Activated CD8-positive, alpha-beta T cell treated with anti-CD3 and anti-CD28 coated beads, Interleukin-2, amount 10 ng/mL, durations not matched to agents 7 days and 5 days (primary cell): ENCODE measurements around the gene FILIP1. TPM values are rescaled to one million over a fixed set of nuclear protein-coding genes. Genes with fewer than 3 reads are reported as not detected.

Experiments
- ATAC-seq: fragments of 150-1000 bp; cut with Tn5 transposase; one replicate; pipeline ENCODE4 v1.10.0; 2021; ENCODE audit warnings: moderate library complexity
- CTCF ChIA-PET: fragments of 350-600 bp; sonication (Branson Sonifier 250); formaldehyde crosslinking; loops from one replicate; lab custom pipeline; 2021; ENCODE audit warnings: antibody characterized with exemption; lab: Charles Lee
- POLR2A ChIA-PET: fragments of 350-600 bp; sonication (Branson Sonifier 250); formaldehyde crosslinking; loops from one replicate; lab custom pipeline; 2021; ENCODE audit warnings: antibody characterized with exemption; lab: Charles Lee
- DNase-seq: peaks from one replicate; pipeline ENCODE4 v3.0.0-alpha.2; 2020
- H3K27ac Mint-ChIP-seq: one replicate; pipeline ENCODE4 v1.8.0; 2021; ENCODE audit warnings: mild to moderate bottlenecking, mixed read lengths
- H3K27me3 Mint-ChIP-seq: one replicate; pipeline ENCODE4 v1.8.0; 2021; ENCODE audit warnings: low read depth, mixed read lengths
- H3K36me3 Mint-ChIP-seq: one replicate; pipeline ENCODE4 v1.8.0; 2021; ENCODE audit warnings: low read depth, mixed read lengths
- H3K4me1 Mint-ChIP-seq: one replicate; pipeline ENCODE4 v1.8.0; 2021; ENCODE audit warnings: low read depth, mixed read lengths
- H3K4me3 Mint-ChIP-seq: one replicate; pipeline ENCODE4 v1.8.0; 2021; ENCODE audit warnings: mild to moderate bottlenecking, mixed read lengths
- H3K9me3 Mint-ChIP-seq: one replicate; pipeline ENCODE4 v1.8.0; 2022; ENCODE audit warnings: mixed read lengths; ENCODE audit not compliant: insufficient read depth
- total RNA-seq, 2 experiments: library from RNA; stranded (reverse); gene quantifications; one replicate each; pipeline ENCODE4 v1.2.3, GENCODE V29; 2021

FILIP1 gene
- total RNA-seq, 2 experiments from 2014 or later: not detected

DNA sequence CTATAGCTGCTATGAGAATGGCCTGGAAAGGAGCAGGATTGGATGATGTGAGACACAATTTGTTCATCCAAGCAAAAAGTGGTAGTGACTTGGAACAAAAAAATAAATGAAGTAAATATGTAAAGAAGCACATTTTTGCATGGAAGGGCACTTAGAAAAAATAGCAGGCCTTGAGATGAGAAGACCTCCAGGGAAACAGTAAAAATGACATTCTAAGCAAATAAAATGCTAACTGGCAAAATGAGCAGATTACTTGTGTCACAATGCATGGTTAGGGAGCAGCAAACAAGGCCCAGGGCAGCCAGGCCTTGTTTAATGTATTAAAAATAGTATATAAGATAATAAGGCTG is 230.2 kb downstream of the FILIP1 start:
- no peak overlapping the region for H3K27ac Mint-ChIP-seq
- H3K9me3 Mint-ChIP-seq: no peaks in the 10 kb centered on the region
- peaks cover 4% of the 10 kb centered on the region for H3K4me1 Mint-ChIP-seq
- peaks cover 20% of the 10 kb centered on the region for H3K36me3 Mint-ChIP-seq
- CTCF ChIA-PET: interaction anchor here (1.1 kb wide), 1 partner anchor 7 kb away, joined by 3 read pairs; no protein-coding TSS in a partner anchor
- no peaks in the 10 kb centered on the region for H3K27me3 Mint-ChIP-seq
- DNase-seq (no peak), ATAC-seq (no peak)
- POLR2A ChIA-PET: no interaction called here
- H3K4me3 Mint-ChIP-seq: no peak overlapping the region

GRCh38 chr6:75262716-75263400 is 230.7 kb downstream of the FILIP1 start:
- POLR2A ChIA-PET: no interaction called here
- no peak for ATAC-seq
- no peak overlapping the region for H3K4me3 Mint-ChIP-seq
- no peaks in the 10 kb centered on the region for H3K27me3 Mint-ChIP-seq
- CTCF ChIA-PET: interaction anchor here (1.1 to 1.6 kb wide), 2 partner anchors 8 to 22 kb away, joined by 3 to 9 read pairs; partner anchors contain the start of gene TMEM30A
- H3K36me3 Mint-ChIP-seq: peaks cover 21% of the 10 kb centered on the region
- no peaks in the 10 kb centered on the region for H3K9me3 Mint-ChIP-seq
- DNase-seq: no peak
- no peak overlapping the region for H3K27ac Mint-ChIP-seq
- peaks cover 4% of the 10 kb centered on the region for H3K4me1 Mint-ChIP-seq

- no peak for ATAC-seq
- H3K27ac Mint-ChIP-seq: no peak overlapping the region
- H3K9me3 Mint-ChIP-seq: no peaks in the 10 kb centered on the region
- peaks cover 31% of the 10 kb centered on the region for H3K36me3 Mint-ChIP-seq
- H3K27me3 Mint-ChIP-seq: no peaks in the 10 kb centered on the region
- no peaks in the 10 kb centered on the region for H3K4me1 Mint-ChIP-seq
- no peak for DNase-seq
- no peak overlapping the region for H3K4me3 Mint-ChIP-seq
- ChIA-PET CTCF (interaction anchor here (1.3 to 1.6 kb wide), 2 partner anchors 9 to 24 kb away, joined by 4 to 9 read pairs; partner anchors contain the start of gene TMEM30A), POLR2A (interaction anchor here (0.7 kb wide), 1 partner anchor 353 kb away, joined by 3 read pairs; no protein-coding TSS in a partner anchor)
Measured at GRCh38 chr6:75261299-75261698, 232.3 kb downstream of the FILIP1 start.

DNA sequence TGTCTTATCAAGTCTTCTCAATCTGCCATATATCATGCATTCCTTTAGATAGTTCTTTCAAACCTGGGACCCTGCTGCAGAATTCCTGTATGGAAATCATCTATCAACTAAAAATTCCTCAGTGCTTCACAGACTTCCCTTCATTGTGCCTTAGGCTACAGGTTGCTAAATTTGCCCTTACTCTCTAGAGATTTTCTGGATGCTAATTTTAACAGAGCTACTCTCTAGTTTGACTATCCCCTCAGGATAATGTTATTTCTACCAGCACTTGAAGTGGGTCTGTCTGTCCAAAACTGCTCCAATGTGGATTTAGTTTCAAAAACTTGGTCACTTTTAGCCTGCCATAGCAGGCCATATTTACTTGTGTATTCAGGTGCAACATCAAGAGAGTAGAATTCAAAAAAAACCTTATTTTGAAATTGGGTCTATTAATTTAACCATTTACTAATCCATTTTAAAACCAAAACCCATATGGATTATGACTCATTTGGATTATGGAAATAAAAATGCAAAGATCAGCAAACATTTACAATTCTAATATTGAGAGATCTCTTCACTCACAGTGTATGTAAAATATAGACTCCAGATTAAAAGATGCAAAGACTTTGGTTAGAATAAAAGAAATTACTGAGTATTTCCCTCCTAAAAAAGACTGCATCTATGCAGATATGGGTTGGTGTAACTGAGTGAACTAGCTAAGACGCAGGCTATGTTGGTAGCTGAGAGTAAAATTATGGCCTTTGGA is 236.1 kb downstream of the FILIP1 start:
- no peaks in the 10 kb centered on the region for H3K27me3 Mint-ChIP-seq
- H3K4me1 Mint-ChIP-seq: no peaks in the 10 kb centered on the region
- ChIA-PET POLR2A (interaction anchor here (1.4 kb wide), 1 partner anchor 14 kb away, joined by 5 read pairs; the partner anchor contains the start of gene COX7A2), CTCF (interaction anchor here (0.6 kb wide), 1 partner anchor 8 kb away, joined by 3 read pairs; no protein-coding TSS in a partner anchor)
- peaks cover 34% of the 10 kb centered on the region for H3K36me3 Mint-ChIP-seq
- no peaks in the 10 kb centered on the region for H3K9me3 Mint-ChIP-seq
- no peak for ATAC-seq
- no peak for DNase-seq
- no peak overlapping the region for H3K27ac Mint-ChIP-seq
- no peak overlapping the region for H3K4me3 Mint-ChIP-seq

DNA sequence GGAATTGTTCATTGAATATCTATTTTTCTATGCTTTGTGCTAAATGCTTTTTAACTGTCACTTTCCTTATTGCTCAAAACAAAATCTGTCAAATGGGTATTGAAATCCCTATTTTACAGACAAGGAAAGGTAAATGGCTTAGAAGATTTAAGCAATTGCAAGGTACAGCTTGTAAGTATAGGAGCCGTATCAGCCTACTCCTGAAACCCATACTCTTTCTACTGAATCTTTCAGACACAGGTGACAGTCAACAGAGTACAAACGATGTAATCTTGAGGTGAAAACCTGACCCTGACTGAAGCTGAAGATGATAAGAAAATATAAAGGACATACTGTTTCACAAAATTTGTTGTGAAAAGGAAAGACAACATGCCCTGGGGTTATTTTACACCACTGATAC is 243.0 kb downstream of the FILIP1 start:
- peaks cover 4% of the 10 kb centered on the region for H3K36me3 Mint-ChIP-seq
- CTCF ChIA-PET: interaction anchor here (1.6 kb wide), 1 partner anchor 16 kb away, joined by 5 read pairs; no protein-coding TSS in a partner anchor
- H3K4me1 Mint-ChIP-seq: peaks cover under 1% of the 10 kb centered on the region
- ATAC-seq: no peak
- POLR2A ChIA-PET: no interaction called here
- no peaks in the 10 kb centered on the region for H3K9me3 Mint-ChIP-seq
- H3K27ac Mint-ChIP-seq: no peak overlapping the region
- DNase-seq: no peak
- H3K27me3 Mint-ChIP-seq: peaks cover 17% of the 10 kb centered on the region
- H3K4me3 Mint-ChIP-seq: no peak overlapping the region

GRCh38 chr6:75249837-75250236 is 243.8 kb downstream of the FILIP1 start:
- H3K36me3 Mint-ChIP-seq: peaks cover 4% of the 10 kb centered on the region
- peaks cover 3% of the 10 kb centered on the region for H3K4me1 Mint-ChIP-seq
- CTCF ChIA-PET: interaction anchor here (0.6 to 1.6 kb wide), 2 partner anchors 17 to 311 kb away, joined by 3 to 5 read pairs; no protein-coding TSS in a partner anchor
- no peaks in the 10 kb centered on the region for H3K9me3 Mint-ChIP-seq
- ATAC-seq (no peak), DNase-seq (no peak)
- POLR2A ChIA-PET: no interaction called here
- H3K27ac Mint-ChIP-seq: no peak overlapping the region
- H3K27me3 Mint-ChIP-seq: peaks cover 20% of the 10 kb centered on the region
- no peak overlapping the region for H3K4me3 Mint-ChIP-seq

DNA sequence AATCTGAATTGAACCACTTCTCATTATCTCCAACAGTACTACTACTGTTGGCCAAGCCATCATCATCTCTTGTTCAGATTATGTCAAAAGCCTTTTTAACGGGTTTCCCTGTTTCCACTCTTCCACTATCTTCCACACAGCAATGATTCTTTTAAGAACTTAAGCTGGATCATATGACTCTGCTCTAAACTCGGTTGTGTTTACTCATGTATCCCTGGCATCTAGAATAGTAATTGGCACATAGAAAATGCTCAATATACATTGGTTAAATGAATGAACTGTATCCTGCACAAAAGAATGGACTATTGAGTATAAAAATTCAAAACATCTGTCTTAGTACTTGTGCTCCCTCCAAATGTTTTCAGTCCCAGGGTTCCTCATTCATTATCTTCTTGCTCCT is 247.2 kb downstream of the FILIP1 start:
- peaks cover 7% of the 10 kb centered on the region for H3K36me3 Mint-ChIP-seq
- CTCF ChIA-PET: no interaction called here
- POLR2A ChIA-PET: no interaction called here
- H3K9me3 Mint-ChIP-seq: no peaks in the 10 kb centered on the region
- DNase-seq (no peak), ATAC-seq (no peak)
- H3K4me3 Mint-ChIP-seq: no peak overlapping the region
- H3K27ac Mint-ChIP-seq: no peak overlapping the region
- peaks cover 21% of the 10 kb centered on the region for H3K27me3 Mint-ChIP-seq
- H3K4me1 Mint-ChIP-seq: peaks cover 13% of the 10 kb centered on the region

- H3K4me1 Mint-ChIP-seq: peaks cover 18% of the 10 kb centered on the region
- ChIA-PET CTCF (interaction anchor here (0.8 to 1.9 kb wide), 6 partner anchors 14 to 53 kb away, joined by 3 to 10 read pairs (median 4); no protein-coding TSS in a partner anchor), POLR2A (interaction anchor here (0.7 to 1.9 kb wide), 15 partner anchors 10 to 455 kb away, joined by 3 to 50 read pairs (median 5); partner anchors contain the start of genes COL12A1, SENP6 and TMEM30A)
- ATAC-seq (no peak), DNase-seq (no peak)
- H3K27me3 Mint-ChIP-seq: peaks cover 21% of the 10 kb centered on the region
- H3K9me3 Mint-ChIP-seq: no peaks in the 10 kb centered on the region
- peaks cover 22% of the 10 kb centered on the region for H3K36me3 Mint-ChIP-seq
- peak overlapping the region; percentile 97 for H3K27ac Mint-ChIP-seq
- H3K4me3 Mint-ChIP-seq: peak overlapping the region; percentile 95
Measured at GRCh38 chr6:75244063-75244584, 249.5 kb downstream of the FILIP1 start.

DNA sequence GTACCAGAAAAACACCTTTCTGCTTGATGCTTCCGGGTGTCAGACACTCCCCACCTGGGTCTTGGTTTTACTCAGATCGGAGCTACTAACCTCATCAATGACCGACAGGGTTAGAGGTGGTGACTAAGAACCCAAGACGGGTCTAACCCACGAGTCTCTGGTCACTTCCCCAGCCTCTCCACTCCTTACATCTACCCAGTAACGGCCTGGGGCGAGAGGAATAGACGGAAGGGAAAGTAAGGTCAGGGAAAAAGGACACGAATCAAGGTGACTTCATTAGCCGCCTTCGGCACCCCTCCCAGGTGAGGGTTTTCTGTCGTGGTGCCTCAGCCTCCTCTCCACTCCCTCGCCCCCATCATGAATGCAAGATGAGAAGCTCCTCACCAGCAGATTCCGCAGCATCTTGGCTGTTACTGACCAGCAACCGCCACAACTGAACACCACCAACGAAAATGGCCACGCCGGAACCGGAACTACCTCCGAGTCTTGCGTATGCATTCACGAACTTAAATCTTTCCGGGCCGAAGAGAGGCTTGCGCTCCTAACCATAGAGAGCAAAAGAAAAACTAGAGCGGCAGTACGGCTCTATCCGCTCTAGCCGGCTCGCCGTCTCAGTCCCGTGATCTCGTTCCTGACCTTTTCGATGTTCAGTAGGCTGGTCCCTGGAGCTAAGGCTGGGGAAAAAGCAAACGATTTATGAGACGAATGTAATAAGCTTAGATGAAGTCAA is 250.1 kb downstream of the FILIP1 start, which contains the start of gene COX7A2:
COX7A2 (minus strand) TSS at position 469 of the 730 bp plus-strand sequence; CDS start at position 402, 67 bp downstream.
- ChIA-PET POLR2A (interaction anchor here (0.7 to 1.9 kb wide), 19 partner anchors 9 to 455 kb away, joined by 3 to 50 read pairs (median 4); partner anchors contain the start of genes COL12A1, SENP6 and TMEM30A), CTCF (interaction anchor here (0.8 to 1.9 kb wide), 6 partner anchors 14 to 54 kb away, joined by 3 to 10 read pairs (median 4); no protein-coding TSS in a partner anchor)
- Mint-ChIP-seq H3K9me3 (no peaks in the 10 kb centered on the region), H3K4me3 (peak within 1 kb of the TSS; percentile 95), H3K4me1 (peaks cover 18% of the 10 kb centered on the region), H3K36me3 (peaks cover 26% of the 10 kb centered on the region), H3K27me3 (peaks cover 21% of the 10 kb centered on the region), H3K27ac (peak within 1 kb of the TSS; percentile 97)
- peak; percentile 98 for ATAC-seq
- peak; percentile 93 for DNase-seq
